SK-N-SH (cell line): ENCODE data around the gene HYAL1. TPM values are rescaled to one million over a fixed set of nuclear protein-coding genes. Genes with fewer than 3 reads are reported as not detected.
A peak's percentile ranks its signal among the peaks of the same experiment; 100 is the strongest.

Source experiments
- CTCF ChIA-PET: fragments of 300-600, 350-600 bp; formaldehyde crosslinking; extraction: SDS; loops from one replicate; lab custom pipeline; 2021; lab: Yijun Ruan, JAX
- POLR2A ChIA-PET: fragments of 350-600 bp; sonication (Branson Sonifier 250); formaldehyde crosslinking; extraction: SDS; loops from one replicate; lab custom pipeline; 2020; ENCODE audit warnings: antibody characterized with exemption, inconsistent platforms; lab: Yijun Ruan, JAX
- DNase-seq: peaks from one replicate; pipeline ENCODE4 v3.0.0; 2012
- H2AFZ ChIP-seq: fragments of 200-600 bp; sonication (generic); 2 replicates; pipeline ENCODE4 v1.8.1; 2016; ENCODE audit warnings: antibody characterized with exemption, mild to moderate bottlenecking, low read depth
- H3F3A ChIP-seq: fragments of 200-600 bp; sonication (generic); replicated peaks from 2 replicates; pipeline ENCODE3; 2016; ENCODE audit warnings: antibody characterized with exemption, mild to moderate bottlenecking; ENCODE audit not compliant: insufficient read depth
- H3K27ac ChIP-seq, 2 experiments: fragments of 200-500 bp in 1 of 2; fragments of 200-600 bp in 1 of 2; sonication (Bioruptor generic) in 1 of 2; sonication (generic), shearing (Covaris generic) in 1 of 2; 2 replicates each; pipeline versions ENCODE4 v1.5.1 to v1.6.1; 2014 to 2016; ENCODE audit warnings: low read depth in 2 of 2, inconsistent platforms in 1 of 2, low read length in 1 of 2, mild to moderate bottlenecking in 1 of 2, mixed read lengths in 1 of 2
- H3K27me3 ChIP-seq: fragments of 200-600 bp; sonication (generic), shearing (Covaris generic); 2 replicates; pipeline ENCODE4 v1.6.1; 2016; ENCODE audit warnings: mixed run types; ENCODE audit not compliant: insufficient read depth
- H3K36me3 ChIP-seq, 2 experiments: fragments of 200-500 bp in 1 of 2; fragments of 200-600 bp in 1 of 2; sonication (Bioruptor generic) in 1 of 2; sonication (generic) in 1 of 2; replicated peaks in 1 of 2; 2 replicates each; pipeline versions ENCODE3 to v1.5.1; 2014 to 2016; ENCODE audit warnings: low read length in 1 of 2, mild to moderate bottlenecking in 1 of 2; ENCODE audit not compliant: insufficient read depth in 2 of 2, control insufficient read depth in 1 of 2
- H3K4me1 ChIP-seq, 2 experiments: fragments of 200-500 bp in 1 of 2; fragments of 200-600 bp in 1 of 2; sonication (Bioruptor generic) in 1 of 2; sonication (generic), shearing (Covaris generic) in 1 of 2; 2 replicates each; pipeline versions ENCODE4 v1.5.1 to v1.6.1; 2014 to 2016; ENCODE audit warnings: low read depth in 1 of 2, low read length in 1 of 2, mixed run types in 1 of 2; ENCODE audit not compliant: insufficient read depth in 2 of 2, control insufficient read depth in 1 of 2
- H3K4me2 ChIP-seq: fragments of 200-600 bp; sonication (generic), shearing (Covaris generic); 2 replicates; pipeline ENCODE4 v1.6.1; 2017; ENCODE audit warnings: mixed run types
- H3K4me3 ChIP-seq, 2 experiments: fragments of 200-500 bp in 1 of 2; fragments of 200-600 bp in 1 of 2; sonication (Bioruptor generic) in 1 of 2; sonication (generic), shearing (Covaris generic) in 1 of 2; 2 replicates each; pipeline versions ENCODE4 v1.5.1 to v1.8.1; 2014 to 2016; ENCODE audit warnings: low read depth in 2 of 2, inconsistent platforms in 1 of 2, low read length in 1 of 2, mild to moderate bottlenecking in 1 of 2, mixed read lengths in 1 of 2, moderate library complexity in 1 of 2
- H3K79me2 ChIP-seq: fragments of 200-600 bp; sonication (generic); 2 replicates; pipeline ENCODE4 v1.8.1; 2017; ENCODE audit warnings: mild to moderate bottlenecking; ENCODE audit not compliant: insufficient read depth
- H3K9ac ChIP-seq: fragments of 200-600 bp; sonication (generic); 2 replicates; pipeline ENCODE4 v1.6.1; 2017; ENCODE audit warnings: mixed run types
- H3K9me2 ChIP-seq: fragments of 200-600 bp; sonication (generic); 2 replicates; pipeline ENCODE4 v1.6.1; 2017; ENCODE audit warnings: mixed run types
- H3K9me3 ChIP-seq: fragments of 200-600 bp; sonication (generic); 2 replicates; pipeline ENCODE4 v1.6.1; 2017; ENCODE audit warnings: mixed run types, mild to moderate bottlenecking, moderate library complexity
- H4K20me1 ChIP-seq: fragments of 200-600 bp; sonication (generic); 2 replicates; pipeline ENCODE4 v1.6.1; 2017; ENCODE audit warnings: mild to moderate bottlenecking, mixed run types; ENCODE audit not compliant: insufficient read depth
- CHD2 ChIP-seq: fragments of 150-350 bp; IDR thresholded peaks from 2 replicates; pipeline ENCODE4 v1.6.1; 2018; ENCODE audit warnings: low read length; ENCODE audit not compliant: partially characterized antibody
- EP300 ChIP-seq, 2 experiments: IDR thresholded peaks; 2 replicates each; pipeline versions ENCODE4 v1.4.0 to v1.6.1; 2012; ENCODE audit warnings: borderline replicate concordance in 1 of 2, low read depth in 1 of 2, low read length in 1 of 2
- EZH2phosphoT487 ChIP-seq: fragments of 200-600 bp; sonication (generic); IDR thresholded peaks from 2 replicates; pipeline ENCODE4 v1.6.1; 2017; ENCODE audit warnings: low read depth, mixed run types, mild to moderate bottlenecking, antibody characterized with exemption, moderate library complexity, borderline replicate concordance
- FOSL2 ChIP-seq: IDR thresholded peaks from 2 replicates; pipeline ENCODE4 v1.4.0; 2012; ENCODE audit warnings: low read depth, mild to moderate bottlenecking, moderate library complexity, borderline replicate concordance
- FOXJ3 ChIP-seq: sonication (generic); formaldehyde crosslinking; IDR thresholded peaks from 2 replicates; pipeline ENCODE4 v1.5.1; 2020; ENCODE audit warnings: mild to moderate bottlenecking, missing genetic modification reagents
- GATA2 ChIP-seq: sonication (generic); formaldehyde crosslinking; IDR thresholded peaks from 2 replicates; pipeline ENCODE4 v1.5.0; 2020; ENCODE audit warnings: mild to moderate bottlenecking, missing genetic modification reagents
- JUND ChIP-seq: IDR thresholded peaks from 2 replicates; pipeline ENCODE4 v1.4.0; 2012
- MEF2A ChIP-seq: IDR thresholded peaks from 2 replicates; pipeline ENCODE4 v1.4.0; 2012; ENCODE audit warnings: low read depth, borderline replicate concordance
- MXI1 ChIP-seq: IDR thresholded peaks from 2 replicates; pipeline ENCODE4 v1.6.1; 2012; ENCODE audit warnings: mild to moderate bottlenecking, low read depth, low read length, improper control_type of control experiment
- NFIC ChIP-seq: IDR thresholded peaks from 2 replicates; pipeline ENCODE4 v1.4.0; 2012; ENCODE audit warnings: borderline replicate concordance
- RAD21 ChIP-seq: IDR thresholded peaks from 2 replicates; pipeline ENCODE4 v1.6.1; 2012; ENCODE audit warnings: mild to moderate bottlenecking, low read length
- REST ChIP-seq: IDR thresholded peaks from 2 replicates; pipeline ENCODE4 v1.6.1; 2012; ENCODE audit warnings: mild to moderate bottlenecking, low read depth, low read length, moderate library complexity
- RFX5 ChIP-seq: IDR thresholded peaks from 2 replicates; pipeline ENCODE4 v1.6.1; 2012; ENCODE audit warnings: mild to moderate bottlenecking, improper control_type of control experiment, low read length
- SIN3A ChIP-seq: IDR thresholded peaks from 2 replicates; pipeline ENCODE4 v1.6.1; 2012; ENCODE audit warnings: low read depth, mild to moderate bottlenecking, low read length, moderate library complexity, borderline replicate concordance
- SMC3 ChIP-seq: IDR thresholded peaks from 2 replicates; pipeline ENCODE4 v1.6.1; 2012; ENCODE audit warnings: low read depth, low read length, improper control_type of control experiment
- TAF1 ChIP-seq: IDR thresholded peaks from 2 replicates; pipeline ENCODE4 v1.6.1; 2012; ENCODE audit warnings: low read depth, mild to moderate bottlenecking, low read length, moderate library complexity, borderline replicate concordance
- TCF12 ChIP-seq: IDR thresholded peaks from 2 replicates; pipeline ENCODE4 v1.4.0; 2012
- TEAD4 ChIP-seq: IDR thresholded peaks from 2 replicates; pipeline ENCODE4 v1.4.0; 2012; ENCODE audit warnings: mild to moderate bottlenecking, borderline replicate concordance; ENCODE audit not compliant: insufficient read depth
- YY1 ChIP-seq: IDR thresholded peaks from 2 replicates; pipeline ENCODE4 v1.4.0; 2012; ENCODE audit warnings: low read depth, mild to moderate bottlenecking
- WGBS: methylation state at CpG from one replicate; pipeline ENCODE4 v1.1.6; 2017; ENCODE audit warnings: low lambda C conversion rate; 5-methylcytosine and 5-hydroxymethylcytosine counted together
- polyA plus RNA-seq, 3 experiments: library from polyadenylated mRNA; depleted of rRNA; stranded (reverse); fragments of >200 nt; gene quantifications; 2 replicates each; pipeline ENCODE4 v1.2.3, GENCODE V29; 2012
- TF ChIP-seq, protein P1 (sequence below): fragments of 150-350 bp; IDR thresholded peaks from 2 replicates; pipeline ENCODE4 v1.6.1; 2017; ENCODE audit warnings: antibody characterized with exemption, low read length, low read depth, borderline replicate concordance
- TF ChIP-seq, protein P2 (sequence below): IDR thresholded peaks from 2 replicates; pipeline ENCODE4; 2012

Gene HYAL1
- polyA plus RNA-seq, 1 of the 3 experiments (the other 2 are of a cell fraction), result 0.30 TPM

DNA sequence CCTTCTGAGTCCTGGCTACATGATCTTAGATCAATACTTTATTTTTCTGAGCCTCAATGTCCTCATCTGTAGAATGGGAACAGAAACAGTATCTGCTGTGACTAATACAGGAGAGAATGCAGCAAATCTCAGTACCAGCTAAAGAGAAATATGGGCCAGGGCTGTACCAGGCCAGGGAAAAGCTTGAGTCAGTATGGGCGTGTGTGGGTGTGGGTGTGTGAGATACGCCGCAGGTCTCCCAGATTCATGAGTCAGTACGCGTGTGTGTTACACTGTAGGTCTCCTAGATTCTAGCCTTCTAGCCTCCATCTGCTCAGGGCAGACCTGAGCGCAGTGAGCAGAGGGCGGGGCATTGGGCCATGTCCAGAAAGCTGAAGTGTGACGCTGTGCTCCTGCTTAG is 52.2 kb downstream of the HYAL1 start:
- peaks cover 14% of the 10 kb centered on the region for H3F3A ChIP-seq
- WGBS, result 81% methylated on average over 8 of the region's 8 CpGs
- H3K9me2 ChIP-seq, result no peaks in the 10 kb centered on the region
- no peak for TF ChIP-seq TAF1
- no peak for TF ChIP-seq YY1
- TF ChIP-seq TCF12, result peak; percentile 7; the same call in 1 of the 2 replicates
- TF ChIP-seq GATA2 (CRISPR knock-in tag), result no peak
- TF ChIP-seq FOSL2, result peak; percentile 58; the same call in 1 of the 2 replicates
- no peak overlapping the region for H3K4me2 ChIP-seq
- H4K20me1 ChIP-seq, result peaks cover 88% of the 10 kb centered on the region
- H3K27me3 ChIP-seq, result no peaks in the 10 kb centered on the region
- ChIA-PET CTCF (interaction anchor here (1.3 to 61.6 kb wide), 6 partner anchors 7 to 131 kb away, joined by 6 to 1375 read pairs (median 94); partner anchors contain the start of genes GNAI2 and GNAT1), POLR2A (no interaction called here)
- H3K9me3 ChIP-seq, result no peaks in the 10 kb centered on the region
- H3K9ac ChIP-seq, result no peak overlapping the region
- no peak overlapping the region for H2AFZ ChIP-seq
- H3K27ac ChIP-seq, result no peak overlapping the region
- DNase-seq, result no peak
- H3K4me3 ChIP-seq, result no peak overlapping the region
- H3K4me1 ChIP-seq, result peaks cover 18 to 32% of the 10 kb centered on the region in 2 experiments; a peak in 3 of 4 replicates
- H3K36me3 ChIP-seq, result peaks cover 11 to 34% of the 10 kb centered on the region in 2 experiments
- peaks cover 87% of the 10 kb centered on the region for H3K79me2 ChIP-seq

DNA sequence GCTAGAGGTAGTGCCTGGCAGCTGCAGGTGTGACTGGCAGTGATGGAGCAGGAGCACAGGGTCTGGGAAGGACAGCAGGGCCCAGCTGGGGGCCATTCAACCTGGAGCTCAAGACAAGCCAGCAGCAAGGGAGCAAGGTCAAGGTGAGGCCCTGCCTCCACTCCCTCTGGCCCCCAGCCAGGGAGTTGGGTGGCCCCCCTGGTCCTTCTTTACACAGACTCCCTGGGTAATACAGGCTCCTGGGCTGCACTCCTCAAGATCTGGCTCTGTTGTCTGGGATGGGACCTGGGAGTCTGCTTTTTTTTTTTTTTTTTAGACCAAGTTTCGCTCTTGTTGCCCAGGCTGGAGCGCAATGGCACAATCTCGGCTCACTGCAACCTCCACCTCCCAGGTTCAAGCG is 52.9 kb downstream of the HYAL1 start:
- 100% methylated on average over 4 of the region's 4 CpGs for WGBS
- Histone ChIP-seq H3K9me2 (no peaks in the 10 kb centered on the region), H3K27ac (no peak overlapping the region), H3K36me3 (peaks cover 9 to 34% of the 10 kb centered on the region in 2 experiments), H3K4me1 (peaks cover 23 to 37% of the 10 kb centered on the region in 2 experiments; a peak in 3 of 4 replicates), H4K20me1 (peaks cover 90% of the 10 kb centered on the region), H3K79me2 (peaks cover 94% of the 10 kb centered on the region), H3K4me3 (no peak overlapping the region), H3F3A (peaks cover 20% of the 10 kb centered on the region), H2AFZ (no peak overlapping the region), H3K9ac (no peak overlapping the region), H3K27me3 (no peaks in the 10 kb centered on the region), H3K4me2 (no peak overlapping the region), H3K9me3 (no peaks in the 10 kb centered on the region)
- DNase-seq, result no peak
- ChIA-PET POLR2A (interaction anchor here (1.1 kb wide), 1 partner anchor 10 kb away, joined by 4 read pairs; no protein-coding TSS in a partner anchor), CTCF (interaction anchor here (0.9 to 61.6 kb wide), 9 partner anchors 8 to 130 kb away, joined by 3 to 1375 read pairs (median 7); partner anchors contain the start of genes GNAI2 and GNAT1)
- TF ChIP-seq EP300 (IDR thresholded peaks at IDR 0.05; ENCODE audit: borderline replicate concordance in 1 of 2, low read depth in 1 of 2, low read length in 1 of 2), result no peak
- no peak for TF ChIP-seq MXI1
- TF ChIP-seq NFIC, result no peak
- no peak for TF ChIP-seq RAD21
- TF ChIP-seq, protein P1, sequence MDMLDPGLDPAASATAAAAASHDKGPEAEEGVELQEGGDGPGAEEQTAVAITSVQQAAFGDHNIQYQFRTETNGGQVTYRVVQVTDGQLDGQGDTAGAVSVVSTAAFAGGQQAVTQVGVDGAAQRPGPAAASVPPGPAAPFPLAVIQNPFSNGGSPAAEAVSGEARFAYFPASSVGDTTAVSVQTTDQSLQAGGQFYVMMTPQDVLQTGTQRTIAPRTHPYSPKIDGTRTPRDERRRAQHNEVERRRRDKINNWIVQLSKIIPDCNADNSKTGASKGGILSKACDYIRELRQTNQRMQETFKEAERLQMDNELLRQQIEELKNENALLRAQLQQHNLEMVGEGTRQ, result no peak
- TF ChIP-seq SMC3, result no peak
- TF ChIP-seq REST, result no peak
- TF ChIP-seq CHD2, result no peak
- no peak for TF ChIP-seq GATA2 (CRISPR knock-in tag)
- no peak for TF ChIP-seq SIN3A
- no peak for TF ChIP-seq TCF12
- no peak for TF ChIP-seq MEF2A
- TF ChIP-seq, protein P2, sequence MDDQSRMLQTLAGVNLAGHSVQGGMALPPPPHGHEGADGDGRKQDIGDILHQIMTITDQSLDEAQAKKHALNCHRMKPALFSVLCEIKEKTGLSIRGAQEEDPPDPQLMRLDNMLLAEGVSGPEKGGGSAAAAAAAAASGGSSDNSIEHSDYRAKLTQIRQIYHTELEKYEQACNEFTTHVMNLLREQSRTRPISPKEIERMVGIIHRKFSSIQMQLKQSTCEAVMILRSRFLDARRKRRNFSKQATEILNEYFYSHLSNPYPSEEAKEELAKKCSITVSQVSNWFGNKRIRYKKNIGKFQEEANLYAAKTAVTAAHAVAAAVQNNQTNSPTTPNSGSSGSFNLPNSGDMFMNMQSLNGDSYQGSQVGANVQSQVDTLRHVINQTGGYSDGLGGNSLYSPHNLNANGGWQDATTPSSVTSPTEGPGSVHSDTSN, result no peak
- no peak for TF ChIP-seq EZH2phosphoT487
- TF ChIP-seq TEAD4, result no peak
- TF ChIP-seq FOSL2, result no peak
- TF ChIP-seq FOXJ3 (CRISPR knock-in tag), result no peak
- TF ChIP-seq RFX5, result no peak
- TF ChIP-seq JUND, result no peak
